ENCODE results near the gene IFNA14. TPM values are rescaled to one million over a fixed set of nuclear protein-coding genes. Genes with fewer than 3 reads are reported as not detected.
"Not testable (repeated sequence)": the region's sequence is repeated elsewhere in the genome, so short reads cannot be mapped to it uniquely, and the experiment has no call there.

Gene IFNA14
- total RNA-seq, 1 donor from 2014 or later: not detected

- DNase-seq (ENCODE audit: low spot score); H3K27ac Mint-ChIP-seq (ENCODE audit: unreplicated experiment); H3K36me3 Mint-ChIP-seq (ENCODE audit: low read depth); H3K9me3 Mint-ChIP-seq (ENCODE audit: low read depth); H3K4me3 Mint-ChIP-seq (ENCODE audit: unreplicated experiment); H3K4me1 Mint-ChIP-seq (ENCODE audit: low read depth): not testable (repeated sequence)
- H3K27me3 Mint-ChIP-seq (ENCODE audit: low read depth): peaks cover 37% of the 10 kb centered on the region
- TF ChIP-seq CTCF (IDR thresholded peaks at IDR 0.05): peak; percentile 78
These were observed 4.1 kb downstream of the IFNA14 start for GRCh38 chr9:21235468-21236359.

- Mint-ChIP-seq H3K4me1 (ENCODE audit: low read depth) (no peaks in the 10 kb centered on the region), H3K27me3 (ENCODE audit: low read depth) (peaks cover 35% of the 10 kb centered on the region), H3K9me3 (ENCODE audit: low read depth) (no peaks in the 10 kb centered on the region), H3K36me3 (ENCODE audit: low read depth) (no peaks in the 10 kb centered on the region), H3K27ac (ENCODE audit: unreplicated experiment) (no peak overlapping the region), H3K4me3 (ENCODE audit: unreplicated experiment) (no peak overlapping the region)
- DNase-seq (ENCODE audit: low spot score): no peak
- TF ChIP-seq CTCF (IDR thresholded peaks at IDR 0.05): no peak
These were observed 5.6 kb downstream of the IFNA14 start for GRCh38 chr9:21234153-21234687.

GRCh38 chr9:21233258-21233657, 6.5 kb downstream of the IFNA14 start:
- no peaks in the 10 kb centered on the region for H3K9me3 Mint-ChIP-seq (ENCODE audit: low read depth)
- H3K4me3 Mint-ChIP-seq (ENCODE audit: unreplicated experiment): no peak overlapping the region
- H3K27me3 Mint-ChIP-seq (ENCODE audit: low read depth): peaks cover 30% of the 10 kb centered on the region
- TF ChIP-seq CTCF (IDR thresholded peaks at IDR 0.05): no peak
- no peak for DNase-seq (ENCODE audit: low spot score)
- H3K4me1 Mint-ChIP-seq (ENCODE audit: low read depth): no peaks in the 10 kb centered on the region
- H3K36me3 Mint-ChIP-seq (ENCODE audit: low read depth): no peaks in the 10 kb centered on the region
- no peak overlapping the region for H3K27ac Mint-ChIP-seq (ENCODE audit: unreplicated experiment)

- no peaks in the 10 kb centered on the region for H3K4me1 Mint-ChIP-seq (ENCODE audit: low read depth)
- peaks cover 30% of the 10 kb centered on the region for H3K27me3 Mint-ChIP-seq (ENCODE audit: low read depth)
- H3K36me3 Mint-ChIP-seq (ENCODE audit: low read depth): no peaks in the 10 kb centered on the region
- H3K9me3 Mint-ChIP-seq (ENCODE audit: low read depth): no peaks in the 10 kb centered on the region
- H3K4me3 Mint-ChIP-seq (ENCODE audit: unreplicated experiment): no peak within 1 kb of the TSS
- no peak for TF ChIP-seq CTCF (IDR thresholded peaks at IDR 0.05)
- H3K27ac Mint-ChIP-seq (ENCODE audit: unreplicated experiment): no peak within 1 kb of the TSS
- DNase-seq (ENCODE audit: low spot score): no peak
These were observed 11.7 kb downstream of the IFNA14 start, which contains the start of gene IFNA17 for GRCh38 chr9:21228122-21228521. TSS of gene IFNA17 (minus strand) at chr9:21228222. CDS start at chr9:21228173, 49 bp downstream.

GRCh38 chr9:21217211-21217610, 22.6 kb downstream of the IFNA14 start, which contains the start of gene IFNA16:
TSS of gene IFNA16 (minus strand) at chr9:21217311. CDS start at chr9:21217305, 6 bp downstream.
- not testable (repeated sequence) for H3K9me3 Mint-ChIP-seq (ENCODE audit: low read depth); H3K27ac Mint-ChIP-seq (ENCODE audit: unreplicated experiment); H3K4me1 Mint-ChIP-seq (ENCODE audit: low read depth); DNase-seq (ENCODE audit: low spot score); H3K36me3 Mint-ChIP-seq (ENCODE audit: low read depth); H3K4me3 Mint-ChIP-seq (ENCODE audit: unreplicated experiment)
- H3K27me3 Mint-ChIP-seq (ENCODE audit: low read depth): peaks cover 41% of the 10 kb centered on the region

All from chondrocyte (in vitro differentiated cells).